ENCODE measurements around the gene SLC27A2.
"Not testable (repeated sequence)": the region's sequence is repeated elsewhere in the genome, so short reads cannot be mapped to it uniquely, and the experiment has no call there.

The SLC27A2 gene

GRCh38 chr15:50181969-50182218, at the start of gene SLC27A2:
Gene SLC27A2, plus strand, starts transcription at chr15:50182196. Its CDS starts 232 bp downstream, at chr15:50182428.
- DNase-seq (ENCODE audit: low spot score) = no peak

DNA sequence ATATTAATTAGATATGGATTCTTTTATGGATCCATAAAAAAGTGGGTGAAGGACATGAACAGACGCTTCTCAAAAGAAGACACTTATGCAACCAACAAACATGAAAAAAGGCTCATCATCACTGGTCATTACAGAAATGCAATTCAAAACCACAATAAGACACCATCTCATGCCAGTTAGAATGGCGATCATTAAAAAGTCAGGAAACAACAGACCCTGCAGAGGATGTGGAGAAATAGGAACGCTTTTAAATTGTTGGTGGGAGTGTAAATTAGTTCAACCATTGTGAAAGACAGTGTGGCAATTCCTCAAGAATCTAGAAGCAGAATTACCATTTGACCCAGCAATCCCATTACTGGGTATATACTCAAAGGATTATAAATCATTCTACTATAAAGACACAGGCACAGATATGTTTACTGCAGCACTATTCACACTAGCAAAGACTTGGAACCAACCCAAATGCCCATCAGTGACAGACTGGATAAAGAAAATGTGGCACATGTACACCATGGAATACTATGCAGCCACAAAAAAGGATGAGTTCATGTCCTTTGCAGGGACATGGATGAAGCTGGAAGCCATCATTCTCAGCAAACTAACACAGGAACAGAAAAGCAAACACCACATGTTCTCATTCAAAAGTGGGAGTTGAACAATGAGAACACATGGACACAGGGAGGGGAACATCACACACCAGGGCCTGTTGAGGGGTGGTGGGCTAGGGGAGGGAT, 49.6 kb upstream of the SLC27A2 start:
- DNase-seq (ENCODE audit: low spot score) = not testable (repeated sequence)

DNA sequence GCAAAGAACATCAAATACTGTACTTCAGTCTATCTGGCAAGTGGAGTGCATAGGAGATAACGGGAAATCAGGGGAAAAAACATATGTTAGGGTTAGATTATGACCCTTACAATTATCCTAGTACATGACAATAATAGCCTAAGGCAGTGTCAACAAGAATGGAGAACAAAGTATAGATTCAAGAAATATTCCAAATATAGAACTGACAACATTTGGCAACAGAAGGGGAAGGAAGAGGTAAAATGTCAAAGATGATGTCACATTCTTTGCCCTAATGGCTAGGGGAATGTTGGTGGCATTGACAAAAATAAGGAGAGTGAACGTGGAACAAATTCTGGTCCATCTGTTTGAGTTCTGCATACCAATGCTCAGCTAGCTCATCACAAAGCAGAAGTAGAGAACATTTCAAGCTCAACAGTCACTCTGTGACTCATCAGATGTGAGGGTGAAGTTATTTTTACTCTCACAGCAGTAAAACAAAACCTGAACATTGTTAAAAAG, 47.4 kb upstream of the SLC27A2 start:
- peak; percentile 7 for DNase-seq (ENCODE audit: low spot score)

GRCh38 chr15:50135031-50135551, 46.9 kb upstream of the SLC27A2 start:
- no peak for DNase-seq (ENCODE audit: low spot score)

- DNase-seq (ENCODE audit: low spot score) = peak; percentile 68
Measured at GRCh38 chr15:50137330-50137761, 44.6 kb upstream of the SLC27A2 start.

- DNase-seq (ENCODE audit: low spot score) = no peak
Measured at GRCh38 chr15:50137893-50138292, 44.1 kb upstream of the SLC27A2 start.

DNA sequence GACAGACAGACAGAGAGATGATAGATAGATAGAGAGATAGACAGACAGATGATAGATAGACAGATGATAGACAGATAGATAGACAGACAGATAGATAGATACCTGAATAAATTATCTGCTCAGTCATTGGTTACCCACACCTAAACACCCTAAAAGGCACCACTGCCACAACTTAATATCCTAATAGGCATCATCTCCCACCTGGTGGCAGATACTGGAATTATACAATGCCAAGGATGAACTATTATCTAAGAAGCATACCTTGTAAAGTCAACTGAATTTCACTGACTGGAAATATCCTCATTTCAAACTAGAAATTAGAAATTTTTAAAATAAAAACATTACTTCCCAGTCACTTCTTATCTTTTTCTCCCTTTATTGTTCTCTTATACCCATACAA, 43.6 kb upstream of the SLC27A2 start:
- no peak for DNase-seq (ENCODE audit: low spot score)

DNA sequence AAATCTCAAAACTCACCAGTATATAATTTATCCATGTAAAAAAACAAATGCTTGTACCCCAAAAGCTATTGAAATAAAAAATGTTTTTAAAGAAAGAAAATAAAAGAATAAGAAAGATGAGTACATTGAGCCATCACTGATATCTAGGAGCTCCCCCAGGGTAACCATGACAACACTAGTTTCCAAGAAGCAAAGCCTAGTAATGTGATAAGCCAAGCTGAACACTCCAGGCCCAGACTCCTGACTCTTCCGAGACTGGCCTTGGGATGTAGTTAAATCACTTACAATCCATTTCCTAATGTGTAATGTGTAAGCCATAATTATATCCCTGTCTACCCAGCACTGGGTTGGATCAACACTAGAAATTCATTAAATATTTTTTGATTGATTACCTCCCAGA, 41.9 kb upstream of the SLC27A2 start:
- no peak for DNase-seq (ENCODE audit: low spot score)

GRCh38 chr15:50140983-50141382, 41.0 kb upstream of the SLC27A2 start:
- no peak for DNase-seq (ENCODE audit: low spot score)

DNA sequence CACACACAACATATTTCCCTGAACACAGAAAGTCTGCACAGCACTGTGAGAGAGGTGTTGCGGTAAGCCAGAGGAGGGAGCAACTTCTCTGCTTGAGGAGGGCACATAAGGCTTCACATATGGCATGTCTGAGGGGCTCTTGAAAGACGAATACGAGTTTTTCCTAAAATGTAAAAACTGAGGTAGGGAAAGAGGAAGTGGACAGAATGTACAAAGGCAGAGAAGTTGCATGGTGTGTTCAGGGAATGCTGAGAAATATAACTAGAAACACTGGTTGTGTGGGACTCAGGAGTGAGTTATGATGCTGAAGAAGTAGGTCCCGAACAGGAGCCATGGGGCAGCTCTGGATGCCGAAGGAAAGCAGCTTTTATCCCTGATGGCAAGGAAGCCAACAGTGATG, 40.1 kb upstream of the SLC27A2 start:
- no peak for DNase-seq (ENCODE audit: low spot score)

GRCh38 chr15:50143255-50143860, 38.6 kb upstream of the SLC27A2 start:
- DNase-seq (ENCODE audit: low spot score) = no peak

DNA sequence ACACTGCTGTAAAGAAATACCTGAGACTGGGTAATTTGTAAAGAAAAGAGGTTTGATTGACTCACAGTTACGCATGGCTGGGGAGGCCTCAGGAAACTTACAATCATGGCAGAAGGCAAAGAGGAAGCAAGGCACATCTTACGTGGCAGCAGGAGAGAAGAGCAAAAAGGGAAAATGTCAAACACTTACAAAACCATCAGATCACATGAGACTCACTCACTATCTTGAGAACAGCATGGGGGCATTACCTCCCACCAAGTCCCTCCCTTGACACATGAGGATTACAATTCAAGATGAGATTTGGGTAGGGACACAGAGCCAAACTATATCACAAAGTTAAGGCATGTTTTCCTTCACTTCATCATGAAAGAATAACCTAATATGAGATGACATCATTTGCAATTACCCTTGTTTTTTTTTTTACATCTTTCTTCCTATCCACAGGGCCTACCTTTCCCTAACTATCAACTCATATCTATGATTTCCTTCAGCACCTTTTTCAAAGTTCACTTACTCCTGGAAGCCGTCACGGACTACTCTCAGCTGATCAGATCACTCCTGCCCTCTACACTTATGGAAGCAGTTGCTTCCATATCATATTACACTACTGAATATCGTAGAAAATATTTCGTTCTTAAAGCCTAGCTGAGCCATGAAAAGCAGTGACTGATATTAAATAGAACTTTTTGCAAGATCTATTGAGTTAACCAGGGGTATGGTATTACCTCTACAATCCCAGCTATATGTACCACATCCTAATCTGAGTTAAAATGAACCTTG, 37.5 kb upstream of the SLC27A2 start:
- no peak for DNase-seq (ENCODE audit: low spot score)

GRCh38 chr15:50145451-50145872, 36.5 kb upstream of the SLC27A2 start:
- DNase-seq (ENCODE audit: low spot score) = peak; percentile 77

DNA sequence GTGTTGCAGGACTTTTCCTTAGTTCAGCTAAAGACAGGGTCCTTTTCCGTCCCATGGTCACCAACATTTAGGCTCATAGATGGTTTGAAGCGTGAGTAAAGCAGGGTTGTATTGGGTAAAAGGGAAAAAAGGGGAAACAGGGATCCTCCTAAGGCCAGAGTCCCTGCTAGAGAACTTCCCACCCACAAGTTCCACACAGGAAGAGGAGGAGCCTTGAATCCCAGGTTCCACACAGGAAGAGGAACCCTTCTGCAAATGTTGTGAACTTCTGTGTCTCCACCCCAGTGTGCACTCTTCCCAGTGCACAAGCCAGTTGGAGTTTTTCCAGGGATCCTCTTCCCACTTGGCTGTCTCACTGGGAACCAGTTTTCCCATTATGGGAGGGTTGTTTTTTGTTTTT, 35.4 kb upstream of the SLC27A2 start:
- DNase-seq (ENCODE audit: low spot score) = no peak

DNA sequence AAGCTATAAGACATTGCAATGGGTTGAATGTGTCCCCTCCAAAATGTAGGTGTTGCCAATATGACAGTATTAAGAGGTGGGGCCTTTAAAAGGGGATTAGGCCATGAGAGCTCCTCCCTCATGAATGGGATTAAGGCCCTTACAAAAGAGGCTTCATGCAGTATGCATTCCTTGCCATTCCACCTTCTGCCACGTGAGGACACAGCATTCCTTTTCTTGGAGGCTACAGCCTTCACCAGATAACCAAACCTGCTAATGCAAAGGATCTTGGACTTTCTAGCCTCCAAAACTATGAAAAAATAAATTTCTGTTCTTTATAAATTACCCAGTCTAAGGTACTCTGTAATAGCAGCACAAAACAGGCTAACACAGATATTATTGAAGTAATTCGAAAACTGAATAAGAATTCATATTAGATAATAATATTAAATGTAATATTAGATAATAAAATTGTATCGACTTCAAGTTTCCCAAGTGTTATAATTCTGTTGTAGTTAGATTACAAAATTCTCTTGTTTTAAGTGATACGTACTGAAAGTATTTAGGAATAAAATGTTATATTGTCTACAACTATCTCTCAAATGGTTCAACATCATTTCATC, 33.5 kb upstream of the SLC27A2 start:
- DNase-seq (ENCODE audit: low spot score) = peak; percentile 43

- DNase-seq (ENCODE audit: low spot score) = no peak
Measured at GRCh38 chr15:50149090-50149489, 32.9 kb upstream of the SLC27A2 start.

GRCh38 chr15:50150349-50150748, 31.6 kb upstream of the SLC27A2 start:
- DNase-seq (ENCODE audit: low spot score) = no peak

DNA sequence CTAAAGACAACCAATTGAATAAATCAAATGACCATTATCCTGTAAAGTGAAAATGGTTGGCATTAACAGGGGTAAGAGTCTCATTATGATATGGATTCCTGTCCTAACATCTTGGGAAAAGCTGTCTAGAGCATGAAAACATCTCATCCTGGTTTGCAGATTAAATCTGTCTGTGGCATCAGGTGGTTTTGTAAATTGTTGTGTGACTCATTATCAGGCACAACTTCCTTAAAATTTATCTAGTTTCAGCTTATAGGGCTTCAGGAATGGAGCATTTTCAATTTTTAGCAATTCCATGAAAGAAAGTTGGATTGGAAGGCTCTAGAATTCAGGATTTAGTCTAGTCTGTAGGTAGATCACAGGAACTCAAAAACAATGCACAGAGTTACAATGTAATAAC, 31.1 kb upstream of the SLC27A2 start:
- no peak for DNase-seq (ENCODE audit: low spot score)

DNA sequence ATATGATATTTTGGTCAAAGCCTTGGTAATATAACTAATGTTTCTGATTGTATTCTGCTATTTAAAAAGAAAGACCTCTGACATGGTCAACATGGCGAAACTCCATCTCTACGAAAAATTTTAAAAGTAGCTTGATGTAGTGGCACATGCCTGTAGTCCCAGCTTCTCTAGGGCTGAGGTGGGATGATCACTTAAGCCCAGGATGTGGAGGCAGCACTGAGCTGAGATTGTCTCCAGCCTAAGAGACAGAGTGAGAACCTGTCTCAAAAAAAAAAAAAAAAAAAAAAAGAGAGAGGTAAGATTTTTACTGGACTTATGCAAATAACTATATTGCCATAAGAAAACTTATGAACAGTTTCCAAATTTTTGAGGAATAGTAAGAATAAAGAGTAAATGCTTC, 30.5 kb upstream of the SLC27A2 start:
- no peak for DNase-seq (ENCODE audit: low spot score)

- DNase-seq (ENCODE audit: low spot score) = not testable (repeated sequence)
Measured at GRCh38 chr15:50158236-50158635, 23.8 kb upstream of the SLC27A2 start.

- no peak for DNase-seq (ENCODE audit: low spot score)
Measured at GRCh38 chr15:50162969-50163718, 18.9 kb upstream of the SLC27A2 start.

Measured in GM03348 (cell line).